ENCODE data around the gene ZNF565. TPM values are rescaled to one million over a fixed set of nuclear protein-coding genes. Genes with fewer than 3 reads are reported as not detected.

Gene ZNF565
- polyA plus RNA-seq, 1 donor (not counting 4 experiments of a cell fraction or from before 2014, with no cell fraction given), result 2.3 TPM

DNA sequence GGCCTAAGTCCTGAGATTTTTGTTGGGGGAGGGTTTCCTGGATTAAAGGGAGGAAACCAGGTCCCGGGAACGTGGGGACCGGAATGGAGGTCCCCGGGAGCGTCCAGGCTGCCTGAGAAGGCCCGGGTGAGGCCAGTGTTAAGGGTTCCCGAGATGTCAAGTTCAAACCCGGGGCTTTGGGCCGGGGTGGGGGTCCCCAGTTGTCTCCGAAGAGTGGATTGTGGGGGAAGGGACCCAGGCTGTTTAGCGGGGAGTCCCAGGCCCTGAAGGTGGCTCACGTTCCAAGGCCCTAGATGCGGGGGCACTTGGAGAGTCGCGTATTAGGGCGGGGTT lies 62.5 kb downstream of the ZNF565 start:
- peak overlapping the region in 1 of 3 experiments; percentile 1 for H3K4me3 ChIP-seq (ENCODE audit: control insufficient read depth in 2 of 3, extremely low read depth in 1 of 3, insufficient read depth in 2 of 3, low read depth in 1 of 3, low read length in 3 of 3)

GRCh38 chr19:36151144-36152018 lies 63.1 kb downstream of the ZNF565 start:
- peak overlapping the region; percentile 47 for H3K27ac ChIP-seq (ENCODE audit: control insufficient read depth, insufficient read depth, low read length)
- peak overlapping the region; percentile 54 for H3K4me2 ChIP-seq (ENCODE audit: control insufficient read depth, extremely low read depth, insufficient read depth, low read depth, low read length)
- H3K27me3 ChIP-seq (ENCODE audit: control insufficient read depth, extremely low read depth, insufficient read depth, low read length), result no peaks in the 10 kb centered on the region
- dilution Hi-C loops (cut with MboI; ENCODE audit: extremely low pct_ligation_motif_present, low sequenced_read_pairs), result no loop called here
- peak overlapping the region; percentile 3 for H3K9ac ChIP-seq (ENCODE audit: control insufficient read depth, extremely low read depth, insufficient read depth, low read length)
- peaks cover 10% of the 10 kb centered on the region for H4K20me1 ChIP-seq (ENCODE audit: control insufficient read depth, extremely low read depth, insufficient read depth, low read length)
- no peaks in the 10 kb centered on the region for H3K9me3 ChIP-seq (ENCODE audit: control insufficient read depth, low read depth, low read length)
- no peak overlapping the region for H3K4me3 ChIP-seq (ENCODE audit: control insufficient read depth in 2 of 3, extremely low read depth in 1 of 3, insufficient read depth in 2 of 3, low read depth in 1 of 3, low read length in 3 of 3)
- H3K9me1 ChIP-seq (ENCODE audit: control insufficient read depth, extremely low read depth, insufficient read depth, low read length), result peaks cover 2% of the 10 kb centered on the region
- H3K36me3 ChIP-seq (ENCODE audit: control insufficient read depth in 2 of 2, extremely low read depth in 1 of 2, insufficient read depth in 2 of 2, low read length in 2 of 2), result peaks cover 20 to 39% of the 10 kb centered on the region in 2 experiments
- TF ChIP-seq CTCF (optimal IDR thresholded peaks at IDR 0.05 in 1 of 3, IDR thresholded peaks at IDR 0.05 in 1 of 3, conservative IDR thresholded peaks at IDR 0.05 in 1 of 3; ENCODE audit: extremely low read depth in 1 of 3, insufficient read depth in 2 of 3, low read length in 3 of 3) (no peak), EZH2 (IDR thresholded peaks at IDR 0.05; ENCODE audit: low read length) (no peak)
- H3K4me1 ChIP-seq (ENCODE audit: control insufficient read depth, extremely low read depth, insufficient read depth, low read length), result peaks cover 41% of the 10 kb centered on the region
- DNase-seq (ENCODE audit: low read depth, low spot score) (no peak), FAIRE-seq (no peak)
- H2AFZ ChIP-seq (ENCODE audit: control insufficient read depth, low read length), result no peak overlapping the region
- no peaks in the 10 kb centered on the region for H3K79me2 ChIP-seq (ENCODE audit: control insufficient read depth, insufficient read depth, low read length)

More for the DNA sequence above, 62.5 kb downstream of the ZNF565 start:
- Histone ChIP-seq H3K4me2 (ENCODE audit: control insufficient read depth, extremely low read depth, insufficient read depth, low read depth, low read length) (peak overlapping the region; percentile 54), H3K27ac (ENCODE audit: control insufficient read depth, insufficient read depth, low read length) (no peak overlapping the region), H3K36me3 (ENCODE audit: control insufficient read depth in 2 of 2, extremely low read depth in 1 of 2, insufficient read depth in 2 of 2, low read length in 2 of 2) (peaks cover 15 to 35% of the 10 kb centered on the region in 2 experiments), H2AFZ (ENCODE audit: control insufficient read depth, low read length) (no peak overlapping the region), H3K9me3 (ENCODE audit: control insufficient read depth, low read depth, low read length) (no peaks in the 10 kb centered on the region), H4K20me1 (ENCODE audit: control insufficient read depth, extremely low read depth, insufficient read depth, low read length) (peaks cover 10% of the 10 kb centered on the region), H3K4me1 (ENCODE audit: control insufficient read depth, extremely low read depth, insufficient read depth, low read length) (peaks cover 41% of the 10 kb centered on the region), H3K79me2 (ENCODE audit: control insufficient read depth, insufficient read depth, low read length) (no peaks in the 10 kb centered on the region), H3K27me3 (ENCODE audit: control insufficient read depth, extremely low read depth, insufficient read depth, low read length) (no peaks in the 10 kb centered on the region), H3K9ac (ENCODE audit: control insufficient read depth, extremely low read depth, insufficient read depth, low read length) (peak overlapping the region; percentile 3), H3K9me1 (ENCODE audit: control insufficient read depth, extremely low read depth, insufficient read depth, low read length) (peaks cover 2% of the 10 kb centered on the region)
- no peak for TF ChIP-seq EZH2 (IDR thresholded peaks at IDR 0.05; ENCODE audit: low read length)
- no peak for TF ChIP-seq CTCF (optimal IDR thresholded peaks at IDR 0.05 in 1 of 3, IDR thresholded peaks at IDR 0.05 in 1 of 3, conservative IDR thresholded peaks at IDR 0.05 in 1 of 3; ENCODE audit: extremely low read depth in 1 of 3, insufficient read depth in 2 of 3, low read length in 3 of 3)
- dilution Hi-C loops (cut with MboI; ENCODE audit: extremely low pct_ligation_motif_present, low sequenced_read_pairs), result no loop called here
- DNase-seq (ENCODE audit: low read depth, low spot score), result no peak
- no peak for FAIRE-seq

All from keratinocyte (primary cell).